GM18499 (cell line): ENCODE results near the gene MEIKIN.
"Not testable (repeated sequence)": the region's sequence is repeated elsewhere in the genome, so short reads cannot be mapped to it uniquely, and the experiment has no call there.

Experiments used
- ATAC-seq: cut with Tn5 transposase; IDR thresholded peaks from one replicate; pipeline ENCODE4 v1.9.1; 2021; ENCODE audit warnings: moderate number of reproducible peaks; ENCODE audit not compliant: insufficient read depth, unreplicated experiment

Gene MEIKIN

GRCh38 chr5:131778141-131778540 lies 167.3 kb downstream of the MEIKIN start:
- ATAC-seq = not testable (repeated sequence)

DNA sequence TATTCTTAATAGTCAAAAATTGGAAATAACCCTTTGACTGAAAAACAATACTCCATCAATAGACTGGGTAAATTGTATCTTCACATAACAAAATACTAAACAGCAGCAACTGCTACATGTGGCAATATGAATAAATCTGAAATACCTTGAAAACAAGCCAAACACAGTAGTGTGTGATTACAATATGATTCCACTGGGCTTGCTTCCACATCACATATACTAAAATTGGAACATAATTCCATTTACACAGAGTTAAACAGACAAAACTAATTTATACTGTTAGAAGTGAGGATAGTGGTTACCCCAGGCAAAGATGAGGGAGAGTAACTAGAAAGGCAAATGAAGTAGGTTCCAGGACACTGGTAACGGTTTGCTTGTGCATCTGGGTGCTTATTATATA lies 169.0 kb downstream of the MEIKIN start:
- ATAC-seq = no peak

DNA sequence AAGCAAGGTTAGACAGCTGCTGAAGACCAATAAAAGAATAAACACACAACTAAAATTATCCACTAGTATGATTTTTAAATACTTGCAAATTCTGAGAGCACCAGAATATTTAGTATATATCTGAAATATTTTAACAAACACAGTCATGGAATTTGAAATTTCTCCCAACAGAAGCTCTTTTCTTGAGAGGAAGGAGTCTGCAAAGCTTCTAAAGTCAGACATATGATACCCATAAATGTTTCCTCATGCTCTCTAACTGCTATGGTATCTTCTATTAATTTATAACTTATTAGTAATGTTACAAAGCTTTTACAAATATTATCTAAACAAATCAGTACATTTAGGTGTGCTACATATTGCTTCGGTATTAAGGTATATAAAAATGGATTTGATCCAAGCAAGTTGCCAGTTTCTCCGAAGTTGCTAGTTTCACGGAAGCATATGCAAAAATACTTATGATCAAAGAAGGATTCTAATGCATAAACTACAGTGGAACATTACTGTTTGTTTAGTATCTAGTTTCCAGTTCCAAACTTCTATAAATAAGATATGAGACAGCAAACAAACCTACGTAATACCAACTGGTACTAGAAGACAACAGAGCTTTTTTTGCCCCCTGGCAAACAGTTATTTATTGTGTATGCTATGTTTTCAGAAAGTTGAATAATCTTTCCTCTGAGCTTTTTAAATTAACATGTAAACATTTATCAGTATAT lies 170.7 kb downstream of the MEIKIN start:
- no peak for ATAC-seq

GRCh38 chr5:131773805-131774204 lies 171.7 kb downstream of the MEIKIN start:
- no peak for ATAC-seq

GRCh38 chr5:131771692-131772091 lies 173.8 kb downstream of the MEIKIN start:
- ATAC-seq = no peak

DNA sequence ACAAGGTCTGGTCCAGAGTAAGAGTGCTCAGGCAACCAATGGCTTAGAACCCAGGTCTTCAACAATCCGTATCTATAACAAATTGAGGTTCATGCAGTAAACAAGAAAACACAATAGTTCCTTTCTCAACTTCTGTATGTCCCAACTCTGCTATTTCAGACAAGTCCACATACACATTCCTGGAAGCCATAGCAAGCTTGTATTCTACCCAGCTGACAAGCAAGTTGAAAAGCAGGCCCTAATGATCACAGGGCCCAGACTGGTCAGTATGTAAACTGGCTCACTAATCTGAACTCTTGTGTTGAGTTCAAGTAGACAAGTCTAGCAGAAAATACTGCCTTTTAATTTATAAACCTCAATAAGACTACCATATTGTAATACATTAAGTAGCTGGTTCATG lies 175.5 kb downstream of the MEIKIN start:
- no peak for ATAC-seq

DNA sequence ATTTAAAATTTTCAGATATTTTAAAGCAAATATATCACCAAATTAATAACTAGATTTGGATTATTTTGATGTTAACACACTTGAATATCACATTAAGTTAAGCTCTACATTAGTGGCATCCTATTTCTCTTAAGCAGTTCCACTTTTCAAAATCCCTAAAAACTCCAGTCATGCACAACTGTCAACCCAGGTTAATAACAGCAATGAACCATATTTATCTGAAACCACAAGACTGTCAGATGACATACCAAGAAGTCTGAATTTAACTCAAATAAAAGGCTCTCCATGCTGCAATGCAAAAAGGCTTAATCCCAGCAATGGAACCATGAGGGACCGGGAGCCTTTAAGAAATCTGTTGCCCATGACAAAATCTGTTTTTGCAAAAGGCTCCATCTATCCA lies 176.1 kb downstream of the MEIKIN start:
- no peak for ATAC-seq

DNA sequence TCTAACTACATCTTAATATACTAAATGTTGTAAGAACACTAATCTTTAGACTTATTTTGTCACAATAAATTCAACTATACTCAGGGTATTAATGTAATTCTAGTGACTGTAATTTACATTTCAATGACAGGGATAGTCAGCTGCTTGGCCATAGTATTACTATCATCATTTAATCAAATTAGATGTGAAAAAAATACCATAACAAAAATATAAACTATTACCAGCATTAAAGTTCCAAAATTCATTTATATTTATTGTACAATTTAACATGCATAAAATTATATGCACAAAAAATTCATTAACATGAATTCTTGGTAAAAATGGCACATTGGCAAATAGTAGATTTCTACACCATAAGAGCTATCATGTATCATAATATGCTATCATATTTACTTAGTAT lies 177.6 kb downstream of the MEIKIN start:
- ATAC-seq = no peak

DNA sequence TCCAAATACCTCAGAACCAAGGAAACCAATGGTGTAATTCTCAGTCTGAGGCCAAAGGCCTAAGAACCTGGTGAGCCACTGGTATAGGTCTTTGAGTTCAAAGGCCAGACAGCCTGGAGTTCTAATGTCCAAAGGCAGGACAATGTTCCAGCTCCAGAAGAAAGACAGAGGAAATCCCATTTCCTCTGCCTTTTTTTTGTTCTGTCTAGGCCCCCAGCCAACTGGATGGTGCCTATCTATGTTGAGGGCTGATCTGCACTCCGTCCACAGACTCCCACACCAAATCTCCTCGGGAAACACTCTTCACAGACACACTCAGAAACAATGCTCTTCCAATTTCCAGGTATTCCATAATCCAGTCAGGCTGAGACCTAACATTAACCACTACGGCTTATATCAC lies 178.8 kb downstream of the MEIKIN start:
- no peak for ATAC-seq

- ATAC-seq = no peak
These were observed 180.2 kb downstream of the MEIKIN start for GRCh38 chr5:131765261-131765660.

GRCh38 chr5:131763968-131764367 lies 181.5 kb downstream of the MEIKIN start:
- ATAC-seq = no peak

DNA sequence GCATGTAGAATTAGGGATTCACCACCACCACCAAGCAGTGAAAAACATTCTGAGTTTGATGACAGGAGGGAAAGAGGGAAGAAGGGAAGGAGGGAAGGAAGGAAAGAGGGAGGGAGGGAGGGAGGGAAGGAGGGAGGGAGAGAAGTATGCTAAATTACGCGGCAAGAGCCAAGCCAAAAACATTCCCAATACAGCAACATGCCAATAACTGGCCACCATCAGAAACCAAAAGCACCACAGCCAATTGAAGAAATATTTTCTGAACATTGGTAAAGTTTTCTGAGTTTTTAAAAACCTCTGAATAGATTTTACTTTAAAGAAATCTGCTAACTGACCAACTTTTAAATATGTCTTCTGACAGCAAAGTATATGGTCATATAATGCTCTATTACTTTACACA lies 184.7 kb downstream of the MEIKIN start:
- ATAC-seq = no peak

DNA sequence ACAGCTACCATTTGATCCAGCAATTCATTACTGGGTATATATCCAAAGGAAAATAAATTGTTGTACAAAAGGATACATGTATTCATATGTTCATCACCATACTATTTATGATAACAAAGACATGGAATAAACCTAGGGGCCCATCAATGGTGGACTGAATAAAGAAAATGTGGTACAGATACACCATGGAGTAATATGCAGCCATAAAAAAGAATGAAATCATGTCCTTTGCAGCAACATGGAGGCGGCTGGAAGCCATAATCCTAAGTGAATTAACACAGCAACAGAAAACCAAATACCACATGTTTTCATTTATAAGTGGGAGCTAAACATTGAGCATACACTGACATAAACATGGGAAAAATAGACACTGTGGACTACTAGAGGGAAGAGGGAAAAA lies 185.8 kb downstream of the MEIKIN start:
- ATAC-seq = no peak

DNA sequence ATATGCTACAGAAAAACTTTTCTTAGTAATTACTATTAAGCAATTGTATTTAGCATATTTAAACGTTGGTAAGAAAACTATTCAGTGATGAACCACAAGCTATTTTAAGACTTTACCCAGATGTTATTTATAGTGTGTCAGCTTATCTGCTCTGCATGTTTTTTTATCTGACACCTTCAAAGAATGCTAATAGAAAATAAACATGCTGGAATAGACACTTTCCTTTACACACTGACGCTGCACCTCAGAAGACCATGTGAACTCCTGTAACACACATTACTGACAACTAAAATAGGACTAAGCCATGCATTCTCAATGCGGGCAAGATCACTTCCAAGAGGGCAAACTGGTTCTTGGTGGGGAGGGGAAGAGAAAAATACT lies 187.0 kb downstream of the MEIKIN start:
- no peak for ATAC-seq

- no peak for ATAC-seq
These were observed 187.5 kb downstream of the MEIKIN start for GRCh38 chr5:131757830-131758519.
